ENCODE data around the gene TACC3. TPM values are rescaled to one million over a fixed set of nuclear protein-coding genes. Genes with fewer than 3 reads are reported as not detected.
A peak's percentile ranks its signal among the peaks of the same experiment; 100 is the strongest.

Gene TACC3
- total RNA-seq, 5 donors from 2014 or later (not counting 1 experiment from before 2014, with no cell fraction given), result 100 to 138 (median 127) TPM

DNA sequence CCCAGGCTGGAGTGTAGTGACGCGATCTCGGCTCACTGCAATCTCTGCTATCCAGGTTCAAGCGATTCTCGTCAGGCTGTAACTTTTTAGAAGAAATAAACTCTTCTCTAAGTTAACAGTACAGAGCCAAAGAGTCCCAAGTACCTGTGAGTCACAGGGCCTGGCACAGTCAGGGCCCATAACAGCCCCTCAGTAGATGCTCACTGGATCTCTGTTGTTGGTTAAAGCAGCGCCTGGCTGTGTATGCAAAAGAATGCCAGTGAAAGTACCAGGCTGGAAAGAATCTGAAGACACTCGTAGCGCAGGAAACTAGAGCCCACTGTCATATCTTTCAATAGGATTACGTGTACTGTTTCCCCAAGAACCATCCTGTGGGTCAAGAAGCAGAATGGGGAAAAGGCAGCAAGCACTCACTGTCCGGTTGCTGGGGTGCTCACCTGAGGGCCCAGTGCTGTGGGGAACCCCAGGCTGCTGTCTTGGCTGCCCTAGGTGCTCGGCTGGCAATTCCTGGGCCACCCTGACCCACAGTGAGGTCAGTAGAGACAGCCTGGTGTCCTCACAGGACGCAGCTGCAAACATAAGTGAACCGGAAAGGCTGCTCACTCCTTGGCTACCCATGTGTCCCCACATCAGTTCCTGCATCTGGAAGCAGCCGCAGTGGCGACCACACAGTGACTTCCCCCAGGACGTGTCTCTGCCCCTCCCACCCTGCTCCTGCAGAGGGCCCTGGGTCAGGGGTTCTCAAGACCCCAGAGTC lies 6.1 kb upstream of the TACC3 start:
- no peak overlapping the region for H3K4me3 ChIP-seq (ENCODE audit: control insufficient read depth in 1 of 2, extremely low read depth in 1 of 2, low read length in 1 of 2)
- H3K27ac Mint-ChIP-seq, result peak overlapping the region; percentile 57 to 74
- H3K4me3 Mint-ChIP-seq, result peak overlapping the region in 2 of 3 donors; percentile 6 to 34
- no peak overlapping the region for H3K27ac ChIP-seq (ENCODE audit: low read length)
- no peaks in the 10 kb centered on the region for H3K27me3 Mint-ChIP-seq
- peaks cover 17 to 67% of the 10 kb centered on the region in 2 experiments for H3K4me1 ChIP-seq (ENCODE audit: control insufficient read depth in 1 of 2, extremely low read depth in 1 of 2, insufficient read depth in 2 of 2, low read length in 2 of 2)
- 57% methylated on average over 10 of the region's 16 CpGs for WGBS (ENCODE audit: insufficient coverage)
- POLR2A ChIA-PET, result no interaction called here
- H3K9me3 Mint-ChIP-seq, result no peaks in the 10 kb centered on the region
- no peak for ATAC-seq (replicated peaks in 1 of 4)
- H3K36me3 ChIP-seq (ENCODE audit: control insufficient read depth in 2 of 2, extremely low read depth in 1 of 2, insufficient read depth in 1 of 2, low read length in 1 of 2), result peaks cover 11 to 19% of the 10 kb centered on the region in 2 donors
- DNase-seq, result no peak
- no peaks in the 10 kb centered on the region for H3K9me3 ChIP-seq
- CTCF ChIA-PET, result no interaction called here
- no peaks in the 10 kb centered on the region for H3K27me3 ChIP-seq (replicated peaks in 1 of 2; ENCODE audit: control insufficient read depth in 2 of 2, extremely low read depth in 1 of 2, insufficient read depth in 2 of 2, low read length in 1 of 2)
- peaks cover 4% of the 10 kb centered on the region for H3K36me3 Mint-ChIP-seq
- H3K4me1 Mint-ChIP-seq, result peaks cover 33 to 64% (median 61%) of the 10 kb centered on the region in 3 donors

DNA sequence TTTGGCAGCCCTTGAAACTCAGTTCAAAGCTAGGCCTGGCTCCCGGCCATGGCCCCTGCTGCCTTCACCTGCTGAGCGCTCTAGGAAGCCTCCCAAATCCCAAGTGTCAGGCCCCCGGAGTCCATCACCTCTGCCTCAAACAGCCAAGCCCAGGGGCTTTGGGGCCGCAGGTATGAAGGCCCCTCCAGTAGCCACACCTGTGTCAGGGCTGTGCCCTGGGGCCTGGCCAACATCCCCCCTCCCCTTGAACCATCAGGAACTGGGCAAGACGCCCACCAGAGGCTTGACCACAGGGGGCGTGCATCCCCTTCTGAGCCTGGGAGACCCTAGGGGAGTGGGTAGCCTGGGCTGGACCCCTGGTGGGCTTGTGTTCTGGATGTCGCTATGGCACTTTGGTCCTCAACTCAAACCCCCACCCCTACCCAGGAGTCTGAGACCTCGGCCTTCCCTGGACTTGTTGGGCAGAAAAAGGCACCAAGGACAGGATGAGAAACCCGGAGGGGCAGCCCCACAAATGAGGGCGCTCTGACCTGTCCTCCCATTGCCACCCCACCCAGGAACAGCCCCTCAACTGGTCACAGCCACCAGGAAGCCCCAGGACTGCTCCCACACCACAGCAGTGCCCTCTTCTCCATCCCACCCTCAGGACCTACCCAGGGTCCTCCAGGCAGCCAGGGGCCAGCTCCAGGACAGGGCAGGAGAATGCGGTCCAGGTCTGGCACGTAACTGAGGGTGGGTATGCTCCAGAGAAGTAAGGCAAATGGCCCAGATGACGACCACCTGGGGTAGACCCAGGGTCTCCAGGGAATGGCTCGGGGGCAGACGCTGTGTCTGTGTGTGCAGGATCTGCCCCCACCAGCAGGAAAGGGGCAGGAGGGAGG lies 5.0 kb upstream of the TACC3 start:
- H3K9me3 Mint-ChIP-seq, result no peaks in the 10 kb centered on the region
- H3K4me1 Mint-ChIP-seq, result peaks cover 23 to 54% (median 52%) of the 10 kb centered on the region in 3 donors
- H3K36me3 Mint-ChIP-seq, result peaks cover 2% of the 10 kb centered on the region
- H3K27me3 ChIP-seq (replicated peaks in 1 of 2; ENCODE audit: control insufficient read depth in 2 of 2, extremely low read depth in 1 of 2, insufficient read depth in 2 of 2, low read length in 1 of 2), result no peaks in the 10 kb centered on the region
- ChIA-PET CTCF (no interaction called here), POLR2A (no interaction called here)
- H3K9me3 ChIP-seq, result no peaks in the 10 kb centered on the region
- DNase-seq, result no peak
- no peak overlapping the region for H3K4me3 Mint-ChIP-seq
- H3K27ac ChIP-seq (ENCODE audit: low read length), result no peak overlapping the region
- H3K36me3 ChIP-seq (ENCODE audit: control insufficient read depth in 2 of 2, extremely low read depth in 1 of 2, insufficient read depth in 1 of 2, low read length in 1 of 2), result peaks cover 11 to 19% of the 10 kb centered on the region in 2 donors
- H3K27ac Mint-ChIP-seq, result no peak overlapping the region
- H3K27me3 Mint-ChIP-seq, result no peaks in the 10 kb centered on the region
- H3K4me3 ChIP-seq (ENCODE audit: control insufficient read depth in 1 of 2, extremely low read depth in 1 of 2, low read length in 1 of 2), result no peak overlapping the region
- peaks cover 12 to 60% of the 10 kb centered on the region in 2 experiments for H3K4me1 ChIP-seq (ENCODE audit: control insufficient read depth in 1 of 2, extremely low read depth in 1 of 2, insufficient read depth in 2 of 2, low read length in 2 of 2)
- 96% methylated on average over 8 of the region's 15 CpGs for whole genome bisulfite sequencing (ENCODE audit: insufficient coverage)
- no peak for ATAC-seq (replicated peaks in 1 of 4)

DNA sequence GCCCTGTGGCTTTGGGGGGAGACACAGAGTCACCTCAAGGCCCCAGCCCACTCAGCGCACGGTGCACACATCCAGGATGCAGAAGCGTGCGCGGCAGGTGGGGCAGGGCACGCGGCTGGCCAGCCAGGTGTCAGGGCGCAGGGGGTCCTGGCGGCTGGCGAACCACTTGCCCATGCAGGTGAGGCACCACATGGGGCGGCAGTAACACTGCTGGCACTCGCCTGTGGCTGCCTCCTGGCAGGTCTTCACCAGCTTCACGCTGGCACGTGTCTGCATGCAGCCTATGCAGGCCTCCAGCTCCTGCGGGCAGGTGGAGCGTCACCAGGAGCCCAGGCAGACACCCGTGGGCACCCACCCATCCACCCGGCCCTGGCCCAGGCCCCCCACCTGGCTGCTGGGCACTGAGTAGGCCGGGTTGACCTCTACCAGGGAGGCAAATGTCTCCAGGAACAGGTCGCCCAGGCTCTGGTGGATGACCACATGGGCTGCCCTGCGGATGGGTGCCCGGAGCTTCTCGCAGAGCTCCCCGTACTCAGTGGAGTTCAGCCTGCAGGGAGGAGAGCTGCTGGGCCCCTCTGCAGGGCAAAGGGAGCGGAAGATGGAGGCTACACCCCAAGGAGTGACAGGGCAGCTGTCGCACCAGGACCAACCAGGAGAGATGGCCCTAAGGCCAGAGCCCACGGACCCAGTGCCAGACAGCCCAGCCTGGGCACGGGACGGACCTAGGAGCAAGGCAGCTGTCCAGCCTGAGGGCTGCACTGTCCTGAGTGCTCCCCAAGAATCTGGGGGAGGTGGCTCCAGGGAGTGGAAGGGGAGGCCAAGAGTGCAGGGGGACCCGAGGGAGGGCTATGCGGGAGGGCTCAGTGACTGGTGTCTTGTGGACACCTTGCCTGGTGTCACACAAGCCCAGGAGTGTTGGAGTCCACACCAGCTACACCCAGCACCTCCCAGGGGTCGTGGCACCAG lies 3.9 kb upstream of the TACC3 start:
- Mint-ChIP-seq H3K27ac (no peak overlapping the region), H3K4me3 (no peak overlapping the region)
- CTCF ChIA-PET, result no interaction called here

DNA sequence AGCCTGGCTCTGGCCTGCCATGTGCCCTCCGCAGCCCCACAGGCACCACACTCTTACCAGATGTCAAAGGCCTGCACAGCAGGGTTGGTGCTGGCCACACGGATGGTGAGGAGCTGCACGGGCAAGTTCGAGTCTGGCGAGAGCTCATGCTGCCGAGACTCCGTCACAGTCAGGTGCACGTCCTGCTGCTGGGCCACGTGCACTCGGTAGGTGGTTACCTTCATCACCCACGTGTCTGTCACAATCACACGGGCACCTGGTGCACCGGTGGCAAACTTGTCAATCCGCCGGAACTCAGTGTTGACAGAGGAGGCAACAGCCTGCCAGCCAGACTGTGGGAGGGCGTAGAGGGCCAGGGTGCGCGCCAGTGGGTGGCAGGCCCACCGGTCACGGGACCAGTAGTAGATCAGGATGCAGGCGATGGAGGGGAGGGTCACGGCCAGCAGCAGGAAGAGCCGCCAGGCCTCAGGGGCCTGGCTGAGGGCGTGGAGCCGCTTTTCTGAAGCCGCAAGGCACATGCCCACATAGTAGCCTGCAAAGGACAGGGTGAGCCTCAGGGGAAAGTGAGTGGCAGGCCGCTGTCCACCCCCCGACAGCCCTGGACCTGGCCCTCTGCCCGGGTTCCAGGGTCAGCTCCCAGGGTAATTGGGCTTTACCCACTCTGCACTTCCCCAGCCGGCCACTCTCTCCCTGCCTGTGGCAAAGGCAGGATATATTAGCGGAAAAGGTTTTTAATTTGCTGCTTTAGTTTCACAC lies 3.0 kb upstream of the TACC3 start:
- CTCF ChIA-PET, result no interaction called here
- no peak for DNase-seq
- peaks cover 11 to 19% of the 10 kb centered on the region in 2 donors for H3K36me3 ChIP-seq (ENCODE audit: control insufficient read depth in 2 of 2, extremely low read depth in 1 of 2, insufficient read depth in 1 of 2, low read length in 1 of 2)
- H3K4me3 ChIP-seq (ENCODE audit: control insufficient read depth in 1 of 2, extremely low read depth in 1 of 2, low read length in 1 of 2), result no peak overlapping the region
- no peaks in the 10 kb centered on the region for H3K9me3 ChIP-seq
- peak overlapping the region; percentile 45 to 86 (median 58) for H3K4me3 Mint-ChIP-seq
- POLR2A ChIA-PET, result interaction anchor here in 1 of 2 donors (0.6 kb wide), 1 partner anchor 39 kb away, joined by 5 read pairs; no protein-coding TSS in a partner anchor
- H3K27me3 Mint-ChIP-seq, result no peaks in the 10 kb centered on the region
- ATAC-seq (replicated peaks in 1 of 4), result no peak
- no peaks in the 10 kb centered on the region for H3K36me3 Mint-ChIP-seq
- H3K27ac ChIP-seq (ENCODE audit: low read length), result no peak overlapping the region
- peaks cover 34 to 62% (median 60%) of the 10 kb centered on the region in 3 donors for H3K4me1 Mint-ChIP-seq
- H3K27ac Mint-ChIP-seq, result peak overlapping the region; percentile 35 to 52
- peaks cover 22 to 70% of the 10 kb centered on the region in 2 experiments for H3K4me1 ChIP-seq (ENCODE audit: control insufficient read depth in 1 of 2, extremely low read depth in 1 of 2, insufficient read depth in 2 of 2, low read length in 2 of 2)
- no peaks in the 10 kb centered on the region for H3K27me3 ChIP-seq (replicated peaks in 1 of 2; ENCODE audit: control insufficient read depth in 2 of 2, extremely low read depth in 1 of 2, insufficient read depth in 2 of 2, low read length in 1 of 2)
- no peaks in the 10 kb centered on the region for H3K9me3 Mint-ChIP-seq
- 92% methylated on average over 26 of the region's 31 CpGs for WGBS (ENCODE audit: insufficient coverage)

More for the DNA sequence above, 3.9 kb upstream of the TACC3 start:
- Histone ChIP-seq H3K9me3 (no peaks in the 10 kb centered on the region), H3K27me3 (replicated peaks in 1 of 2; ENCODE audit: control insufficient read depth in 2 of 2, extremely low read depth in 1 of 2, insufficient read depth in 2 of 2, low read length in 1 of 2) (no peaks in the 10 kb centered on the region), H3K27ac (ENCODE audit: low read length) (no peak overlapping the region), H3K4me3 (ENCODE audit: control insufficient read depth in 1 of 2, extremely low read depth in 1 of 2, low read length in 1 of 2) (no peak overlapping the region), H3K36me3 (ENCODE audit: control insufficient read depth in 2 of 2, extremely low read depth in 1 of 2, insufficient read depth in 1 of 2, low read length in 1 of 2) (peaks cover 11 to 19% of the 10 kb centered on the region in 2 donors), H3K4me1 (ENCODE audit: control insufficient read depth in 1 of 2, extremely low read depth in 1 of 2, insufficient read depth in 2 of 2, low read length in 2 of 2) (peaks cover 16 to 66% of the 10 kb centered on the region in 2 experiments)
- 94% methylated on average over 29 of the region's 32 CpGs for WGBS (ENCODE audit: insufficient coverage)
- Mint-ChIP-seq H3K4me1 (peaks cover 26 to 58% (median 56%) of the 10 kb centered on the region in 3 donors), H3K36me3 (no peaks in the 10 kb centered on the region), H3K9me3 (no peaks in the 10 kb centered on the region), H3K27me3 (no peaks in the 10 kb centered on the region)
- DNase-seq (no peak), ATAC-seq (replicated peaks in 1 of 4) (no peak)
- POLR2A ChIA-PET, result interaction anchor here in 1 of 2 donors (0.6 kb wide), 1 partner anchor 38 kb away, joined by 5 read pairs; no protein-coding TSS in a partner anchor

DNA sequence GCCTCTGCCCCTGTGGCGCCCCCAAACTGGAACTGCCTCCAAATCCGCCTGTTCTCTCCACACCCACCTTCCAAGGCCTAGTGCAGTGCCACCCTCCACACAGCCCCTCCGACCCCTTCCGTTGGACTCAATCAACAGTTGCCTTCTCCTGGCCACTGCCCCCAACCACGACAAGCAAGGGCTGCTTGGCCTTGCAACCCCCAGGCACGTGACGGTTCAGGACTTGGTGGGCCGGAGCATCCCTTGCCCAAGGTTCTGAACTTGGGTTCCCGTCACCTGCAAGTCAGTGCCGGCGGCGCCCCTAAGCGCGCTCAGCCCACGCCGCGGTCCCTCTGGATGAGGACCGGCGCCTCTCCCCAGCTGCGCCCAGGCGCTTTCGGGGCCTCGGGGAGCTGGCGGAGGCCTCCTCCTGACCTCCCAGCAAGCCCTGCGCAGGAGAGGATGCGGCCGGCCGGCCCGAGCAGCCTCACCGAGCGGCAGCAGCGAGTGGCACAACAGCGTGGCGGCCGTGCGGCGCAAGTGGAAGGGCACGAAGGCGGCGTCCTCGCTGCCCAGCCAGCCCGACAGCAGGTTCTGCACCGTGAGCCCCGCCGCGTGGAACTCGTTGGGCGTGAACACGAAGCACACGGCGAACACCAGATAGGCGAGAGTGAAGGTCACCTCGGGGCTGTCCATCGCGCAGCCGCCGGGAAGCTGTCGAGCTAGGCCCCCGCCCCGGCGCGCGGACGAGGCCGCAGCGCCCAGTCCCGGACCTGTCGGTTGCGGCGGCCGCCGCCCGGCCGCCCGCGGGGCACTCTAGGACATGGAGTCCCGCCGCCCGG lies 948 bp upstream of the TACC3 start:
- Histone ChIP-seq H3K27me3 (replicated peaks in 1 of 2; ENCODE audit: control insufficient read depth in 2 of 2, extremely low read depth in 1 of 2, insufficient read depth in 2 of 2, low read length in 1 of 2) (no peaks in the 10 kb centered on the region), H3K4me3 (ENCODE audit: control insufficient read depth in 1 of 2, extremely low read depth in 1 of 2, low read length in 1 of 2) (peak overlapping the region; percentile 35 to 51), H3K4me1 (ENCODE audit: control insufficient read depth in 1 of 2, extremely low read depth in 1 of 2, insufficient read depth in 2 of 2, low read length in 2 of 2) (peaks cover 20 to 70% of the 10 kb centered on the region in 2 experiments), H3K27ac (ENCODE audit: low read length) (peak overlapping the region; percentile 60), H3K9me3 (no peaks in the 10 kb centered on the region), H3K36me3 (ENCODE audit: control insufficient read depth in 2 of 2, extremely low read depth in 1 of 2, insufficient read depth in 1 of 2, low read length in 1 of 2) (peaks cover 11 to 22% of the 10 kb centered on the region in 2 donors)
- ATAC-seq (replicated peaks in 1 of 4) (peak; percentile 5 to 31 (median 15)), DNase-seq (peak in 18 of 35 experiments; percentile 13 to 59 (median 33))
- Mint-ChIP-seq H3K4me1 (peaks cover 38 to 59% (median 57%) of the 10 kb centered on the region in 3 donors), H3K27ac (peak overlapping the region; percentile 88), H3K9me3 (no peaks in the 10 kb centered on the region), H3K4me3 (peak overlapping the region; percentile 85 to 86 (median 86)), H3K36me3 (peaks cover 3% of the 10 kb centered on the region), H3K27me3 (no peaks in the 10 kb centered on the region)
- 1% methylated on average over 73 of the region's 79 CpGs for WGBS (ENCODE audit: insufficient coverage)
- POLR2A ChIA-PET, result interaction anchor here (0.6 to 1.4 kb wide), 3 partner anchors 8 to 11 kb away, joined by 3 to 6 read pairs (median 3); partner anchors contain the start of gene SLBP (in 2 of the 2)
- CTCF ChIA-PET, result interaction anchor here in 1 of 2 donors (0.8 to 1.4 kb wide), 3 partner anchors 8 to 27 kb away, joined by 5 to 8 read pairs (median 5); partner anchors contain the start of gene SLBP
